PC-9 (cell line): ENCODE data around the gene SLC22A23. TPM values are rescaled to one million over a fixed set of nuclear protein-coding genes. Genes with fewer than 3 reads are reported as not detected.

Experiments used
- BruUV-seq: library from RNA; stranded (reverse); fragments of 400-500 nt; replicated peaks from 2 replicates; lab custom pipeline; 2021; lab: Mats Ljungman, UMichigan
- CTCF ChIA-PET: fragments of 300-600 bp; sonication (Branson Sonifier 250); formaldehyde crosslinking; loops from one replicate; lab custom pipeline; 2022; ENCODE audit warnings: antibody characterized with exemption; lab: Charles Lee
- POLR2A ChIA-PET: fragments of 300-600 bp; sonication (Branson Sonifier 250); formaldehyde crosslinking; loops from one replicate; lab custom pipeline; 2022; ENCODE audit warnings: antibody characterized with exemption; ENCODE audit not compliant: unreplicated experiment; lab: Charles Lee
- DNase-seq, 2 experiments: peaks; one replicate each; pipeline versions ENCODE4 v3.0.0 to v3.0.0-alpha.2; 2015 to 2022; ENCODE audit warnings: mixed read lengths in 1 of 2
- H2AFZ ChIP-seq: fragments of 200-600 bp; sonication (generic); 2 replicates; pipeline ENCODE4 v1.8.1; 2017; ENCODE audit warnings: antibody characterized with exemption
- H3F3A ChIP-seq: fragments of 200-600 bp; sonication (generic); 2 replicates; pipeline ENCODE4 v1.8.1; 2017; ENCODE audit warnings: antibody characterized with exemption, mild to moderate bottlenecking, low read depth; ENCODE audit not compliant: insufficient read depth
- H3K27ac ChIP-seq: fragments of 200-600 bp; sonication (generic); 2 replicates; pipeline ENCODE4 v1.6.1; 2016; ENCODE audit warnings: mixed run types
- H3K27me3 ChIP-seq: fragments of 200-600 bp; sonication (generic); 2 replicates; pipeline ENCODE4 v1.6.1; 2016; ENCODE audit warnings: low read depth, mixed run types; ENCODE audit not compliant: insufficient read depth
- H3K36me3 ChIP-seq: fragments of 200-600 bp; sonication (generic); 2 replicates; pipeline ENCODE4 v1.6.1; 2016; ENCODE audit warnings: low read depth, mixed run types
- H3K4me1 ChIP-seq: fragments of 200-600 bp; sonication (generic); replicated peaks from 2 replicates; pipeline ENCODE4 v1.6.1; 2016; ENCODE audit warnings: mixed run types; ENCODE audit not compliant: insufficient read depth
- H3K4me2 ChIP-seq: fragments of 200-600 bp; sonication (generic); 2 replicates; pipeline ENCODE4 v1.6.1; 2017; ENCODE audit warnings: mixed run types
- H3K4me3 ChIP-seq: fragments of 200-600 bp; sonication (generic); 2 replicates; pipeline ENCODE4 v1.6.1; 2016; ENCODE audit warnings: mixed run types
- H3K79me2 ChIP-seq: fragments of 200-600 bp; sonication (generic); 2 replicates; pipeline ENCODE4 v1.6.1; 2017; ENCODE audit warnings: low read depth, mixed run types
- H3K9me2 ChIP-seq: fragments of 200-600 bp; sonication (generic); 2 replicates; pipeline ENCODE4 v1.8.1; 2017; ENCODE audit warnings: mild to moderate bottlenecking; ENCODE audit not compliant: insufficient read depth
- H3K9me3 ChIP-seq: fragments of 200-600 bp; sonication (generic); 2 replicates; pipeline ENCODE4 v1.8.1; 2016; ENCODE audit warnings: low read depth; ENCODE audit not compliant: insufficient read depth
- H4K20me1 ChIP-seq: fragments of 200-600 bp; sonication (generic); 2 replicates; pipeline ENCODE4 v1.8.1; 2017; ENCODE audit not compliant: insufficient read depth
- CTCF ChIP-seq: fragments of 200-600 bp; sonication (generic); conservative IDR thresholded peaks from 2 replicates; pipeline ENCODE4 v1.6.1; 2017; ENCODE audit warnings: mixed run types, antibody characterized with exemption, mild to moderate bottlenecking, moderate library complexity
- EZH2 ChIP-seq: fragments of 200-600 bp; sonication (generic); IDR thresholded peaks from 2 replicates; pipeline ENCODE4 v1.8.0; 2017; ENCODE audit warnings: antibody characterized with exemption, low read depth
- intact Hi-C: fragments of 100-400 bp; cut with micrococcal nuclease; formaldehyde crosslinking; loops from one replicate; pipeline ENCODE4 v1.10.0; 2022; ENCODE audit not compliant: unreplicated experiment
- total RNA-seq: library from RNA; stranded (reverse); gene quantifications from 2 replicates; pipeline ENCODE4 v1.2.3, GENCODE V29; 2021

The SLC22A23 gene
- total RNA-seq, 1 experiment from 2014 or later: 13.5 TPM

GRCh38 chr6:3323148-3323547 is 133.7 kb downstream of the SLC22A23 start:
- no TSS peak for BruUV-seq

GRCh38 chr6:3322366-3322890 is 134.4 kb downstream of the SLC22A23 start:
- POLR2A ChIA-PET: no interaction called here
- no peak for DNase-seq
- no peaks in the 10 kb centered on the region for H3K79me2 ChIP-seq
- H3K9me2 ChIP-seq: no peaks in the 10 kb centered on the region
- H3K4me3 ChIP-seq: no peak overlapping the region
- H3K4me1 ChIP-seq: no peaks in the 10 kb centered on the region
- CTCF ChIA-PET: no interaction called here
- no peak overlapping the region for H3K27ac ChIP-seq
- H3F3A ChIP-seq: no peaks in the 10 kb centered on the region
- no peaks in the 10 kb centered on the region for H3K9me3 ChIP-seq
- H2AFZ ChIP-seq: no peak overlapping the region
- H4K20me1 ChIP-seq: no peaks in the 10 kb centered on the region
- intact Hi-C loops: no loop called here
- no peaks in the 10 kb centered on the region for H3K36me3 ChIP-seq
- no TSS peak for BruUV-seq
- TF ChIP-seq EZH2: no peak
- no peak for TF ChIP-seq CTCF
- H3K4me2 ChIP-seq: no peak overlapping the region
- no peaks in the 10 kb centered on the region for H3K27me3 ChIP-seq

More at GRCh38 chr6:3323148-3323547, 133.7 kb downstream of the SLC22A23 start:
- no peaks in the 10 kb centered on the region for H3K79me2 ChIP-seq
- CTCF ChIA-PET: no interaction called here
- no peak for DNase-seq
- TF ChIP-seq EZH2 (no peak), CTCF (no peak)
- H3K4me1 ChIP-seq: no peaks in the 10 kb centered on the region
- no peaks in the 10 kb centered on the region for H3K36me3 ChIP-seq
- no peaks in the 10 kb centered on the region for H3F3A ChIP-seq
- H2AFZ ChIP-seq: no peak overlapping the region
- POLR2A ChIA-PET: no interaction called here
- no peak overlapping the region for H3K4me3 ChIP-seq
- no peak overlapping the region for H3K27ac ChIP-seq
- H3K4me2 ChIP-seq: no peak overlapping the region
- intact Hi-C loops: no loop called here
- no peaks in the 10 kb centered on the region for H3K9me2 ChIP-seq
- H3K9me3 ChIP-seq: no peaks in the 10 kb centered on the region
- H4K20me1 ChIP-seq: no peaks in the 10 kb centered on the region
- H3K27me3 ChIP-seq: no peaks in the 10 kb centered on the region

- Histone ChIP-seq H3K36me3 (no peaks in the 10 kb centered on the region), H3K9me2 (no peaks in the 10 kb centered on the region), H3K27me3 (no peaks in the 10 kb centered on the region), H3K4me3 (no peak overlapping the region), H3K4me2 (no peak overlapping the region), H2AFZ (no peak overlapping the region), H3K9me3 (no peaks in the 10 kb centered on the region), H3K79me2 (no peaks in the 10 kb centered on the region), H4K20me1 (no peaks in the 10 kb centered on the region), H3K4me1 (no peaks in the 10 kb centered on the region), H3F3A (no peaks in the 10 kb centered on the region), H3K27ac (no peak overlapping the region)
- BruUV-seq: no TSS peak
- intact Hi-C loops: no loop called here
- ChIA-PET CTCF (no interaction called here), POLR2A (no interaction called here)
- DNase-seq: no peak
- TF ChIP-seq EZH2: no peak
- no peak for TF ChIP-seq CTCF
These were observed 135.0 kb downstream of the SLC22A23 start for GRCh38 chr6:3321875-3322274.
